ENCODE data around the gene DNTTIP2.

DNTTIP2 gene

GRCh38 chr1:93878889-93879586 is at the start of gene DNTTIP2:
TSS of gene DNTTIP2 (minus strand) at chr1:93879206. CDS start at chr1:93879148, 58 bp downstream.
- no peak for TF ChIP-seq CTCF (IDR thresholded peaks at IDR 0.05)

GRCh38 chr1:93925206-93925605 is 46.2 kb upstream of the DNTTIP2 start:
- TF ChIP-seq CTCF (IDR thresholded peaks at IDR 0.05): no peak

- TF ChIP-seq CTCF (IDR thresholded peaks at IDR 0.05): no peak
Observed at GRCh38 chr1:93919780-93920179, 40.8 kb upstream of the DNTTIP2 start.

- TF ChIP-seq CTCF (IDR thresholded peaks at IDR 0.05): no peak
Observed at GRCh38 chr1:93917302-93917701, 38.3 kb upstream of the DNTTIP2 start.

GRCh38 chr1:93910305-93910704 is 31.3 kb upstream of the DNTTIP2 start:
- TF ChIP-seq CTCF (IDR thresholded peaks at IDR 0.05): no peak

GRCh38 chr1:93909146-93910050 is 30.4 kb upstream of the DNTTIP2 start, which contains the start of gene GCLM:
TSS of gene GCLM (minus strand) at chr1:93909430. CDS start at chr1:93909163, 267 bp downstream.
- TF ChIP-seq CTCF (IDR thresholded peaks at IDR 0.05): peak; percentile 97

- TF ChIP-seq CTCF (IDR thresholded peaks at IDR 0.05): no peak
Observed at GRCh38 chr1:93908394-93909145, 29.6 kb upstream of the DNTTIP2 start.
